HEK293T (cell line): ENCODE data around the gene AKAP7.

Experiments used
- CTCF ChIA-PET: fragments of 350-600 bp; formaldehyde crosslinking; extraction: SDS; loops from one replicate; lab custom pipeline; 2021; ENCODE audit warnings: antibody characterized with exemption, inconsistent platforms; lab: Yijun Ruan, JAX
- POLR2A ChIA-PET: fragments of 350-600 bp; formaldehyde crosslinking; extraction: SDS; loops from one replicate; lab custom pipeline; 2020; ENCODE audit warnings: antibody characterized with exemption, inconsistent platforms; lab: Yijun Ruan, JAX
- DNase-seq: peaks from one replicate; pipeline ENCODE4 v3.0.0; 2012; ENCODE audit warnings: mixed read lengths; ENCODE audit errors: extremely low spot score
- ARNT ChIP-seq: fragments of 450-650 bp; IDR thresholded peaks from 2 replicates; pipeline ENCODE4 v1.6.1; 2017; ENCODE audit warnings: mild to moderate bottlenecking
- BHLHE40 ChIP-seq: fragments of 450-650 bp; IDR thresholded peaks from 2 replicates; pipeline ENCODE4 v1.6.1; 2016; ENCODE audit warnings: mild to moderate bottlenecking, moderate library complexity, borderline replicate concordance
- CTBP1 ChIP-seq: fragments of 450-650 bp; IDR thresholded peaks from 2 replicates; pipeline ENCODE4 v1.6.1; 2016; ENCODE audit warnings: borderline replicate concordance
- ELF4 ChIP-seq: fragments of 450-650 bp; IDR thresholded peaks from 2 replicates; pipeline ENCODE4 v1.6.1; 2017; ENCODE audit warnings: antibody characterized with exemption
- FOXA1 ChIP-seq: fragments of 450-650 bp; IDR thresholded peaks from 2 replicates; pipeline ENCODE4 v1.6.1; 2016; ENCODE audit warnings: mild to moderate bottlenecking
- FOXK2 ChIP-seq: fragments of 450-650 bp; IDR thresholded peaks from 2 replicates; pipeline ENCODE4 v1.6.1; 2016; ENCODE audit warnings: mild to moderate bottlenecking
- FOXM1 ChIP-seq: fragments of 450-650 bp; IDR thresholded peaks from 2 replicates; pipeline ENCODE4 v1.6.1; 2017; ENCODE audit warnings: mild to moderate bottlenecking, borderline replicate concordance
- HDGF ChIP-seq: fragments of 450-650 bp; IDR thresholded peaks from 2 replicates; pipeline ENCODE4 v1.6.1; 2017; ENCODE audit warnings: antibody characterized with exemption, borderline replicate concordance
- L3MBTL2 ChIP-seq: fragments of 450-650 bp; conservative IDR thresholded peaks from 2 replicates; pipeline ENCODE4 v1.6.1; 2016; ENCODE audit warnings: mild to moderate bottlenecking
- LEF1 ChIP-seq: fragments of 450-650 bp; IDR thresholded peaks from 2 replicates; pipeline ENCODE4 v1.6.1; 2017; ENCODE audit warnings: mild to moderate bottlenecking, borderline replicate concordance
- NFRKB ChIP-seq: fragments of 450-650 bp; IDR thresholded peaks from 2 replicates; pipeline ENCODE4 v1.6.1; 2016; ENCODE audit warnings: mild to moderate bottlenecking, moderate library complexity
- SP1 ChIP-seq: fragments of 450-650 bp; IDR thresholded peaks from 2 replicates; pipeline ENCODE4 v1.6.1; 2017
- SUZ12 ChIP-seq: fragments of 450-650 bp; IDR thresholded peaks from 2 replicates; pipeline ENCODE4 v1.6.1; 2016; ENCODE audit warnings: mild to moderate bottlenecking
- TARDBP ChIP-seq: fragments of 450-650 bp; IDR thresholded peaks from 2 replicates; pipeline ENCODE4 v1.6.1; 2016
- ZNF384 ChIP-seq: fragments of 450-650 bp; IDR thresholded peaks from 2 replicates; pipeline ENCODE4 v1.6.1; 2016
- TF ChIP-seq, protein P1 (sequence below): fragments of 450-650 bp; IDR thresholded peaks from 2 replicates; pipeline ENCODE4 v1.6.1; 2016

Gene AKAP7

GRCh38 chr6:131305037-131305850 lies 170.0 kb downstream of the AKAP7 start:
- POLR2A ChIA-PET = no interaction called here
- no peak for DNase-seq
- no peak for TF ChIP-seq LEF1
- TF ChIP-seq FOXA1 = no peak
- TF ChIP-seq BHLHE40 = no peak
- TF ChIP-seq CTBP1 = no peak
- TF ChIP-seq, protein P1, sequence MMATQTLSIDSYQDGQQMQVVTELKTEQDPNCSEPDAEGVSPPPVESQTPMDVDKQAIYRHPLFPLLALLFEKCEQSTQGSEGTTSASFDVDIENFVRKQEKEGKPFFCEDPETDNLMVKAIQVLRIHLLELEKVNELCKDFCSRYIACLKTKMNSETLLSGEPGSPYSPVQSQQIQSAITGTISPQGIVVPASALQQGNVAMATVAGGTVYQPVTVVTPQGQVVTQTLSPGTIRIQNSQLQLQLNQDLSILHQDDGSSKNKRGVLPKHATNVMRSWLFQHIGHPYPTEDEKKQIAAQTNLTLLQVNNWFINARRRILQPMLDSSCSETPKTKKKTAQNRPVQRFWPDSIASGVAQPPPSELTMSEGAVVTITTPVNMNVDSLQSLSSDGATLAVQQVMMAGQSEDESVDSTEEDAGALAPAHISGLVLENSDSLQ = no peak
- no peak for TF ChIP-seq ARNT
- no peak for TF ChIP-seq L3MBTL2
- no peak for TF ChIP-seq SP1
- TF ChIP-seq FOXM1 = no peak
- TF ChIP-seq FOXK2 = no peak
- TF ChIP-seq ELF4 = no peak
- no peak for TF ChIP-seq NFRKB
- no peak for TF ChIP-seq TARDBP

GRCh38 chr6:131309437-131309836 lies 174.2 kb downstream of the AKAP7 start:
- no peak for DNase-seq
- TF ChIP-seq FOXM1 (no peak), ARNT (no peak), HDGF (no peak), SP1 (no peak), ZNF384 (no peak), BHLHE40 (no peak), FOXK2 (no peak), CTBP1 (no peak), FOXA1 (no peak), ELF4 (no peak), TARDBP (no peak), NFRKB (no peak), L3MBTL2 (no peak), LEF1 (no peak), SUZ12 (no peak)
- TF ChIP-seq, protein P1 = no peak
- ChIA-PET CTCF (no interaction called here), POLR2A (no interaction called here)

More at GRCh38 chr6:131305037-131305850, 170.0 kb downstream of the AKAP7 start:
- CTCF ChIA-PET = no interaction called here

GRCh38 chr6:131314838-131315237 lies 179.6 kb downstream of the AKAP7 start:
- no peak for DNase-seq
- ChIA-PET POLR2A (no interaction called here), CTCF (no interaction called here)
- TF ChIP-seq NFRKB (no peak), LEF1 (no peak), CTBP1 (no peak), HDGF (no peak), SP1 (no peak), SUZ12 (no peak), ARNT (no peak), L3MBTL2 (no peak), FOXA1 (no peak), ZNF384 (no peak), FOXK2 (no peak), TARDBP (no peak), FOXM1 (no peak)
- TF ChIP-seq, protein P1 = no peak

- TF ChIP-seq HDGF = no peak
- DNase-seq = no peak
- POLR2A ChIA-PET = no interaction called here
- CTCF ChIA-PET = no interaction called here
Measured at GRCh38 chr6:131316654-131317053, 181.4 kb downstream of the AKAP7 start.

- no peak for DNase-seq
- CTCF ChIA-PET = no interaction called here
- TF ChIP-seq SP1 = no peak
- no peak for TF ChIP-seq ARNT
- TF ChIP-seq CTBP1 = no peak
- no peak for TF ChIP-seq ZNF384
- TF ChIP-seq, protein P1 = no peak
- no peak for TF ChIP-seq TARDBP
- no peak for TF ChIP-seq NFRKB
- TF ChIP-seq FOXK2 = no peak
- TF ChIP-seq SUZ12 = no peak
- TF ChIP-seq ELF4 = no peak
- no peak for TF ChIP-seq BHLHE40
- TF ChIP-seq FOXA1 = no peak
- no peak for TF ChIP-seq HDGF
- no peak for TF ChIP-seq LEF1
- POLR2A ChIA-PET = no interaction called here
Measured at GRCh38 chr6:131317516-131317915, 182.2 kb downstream of the AKAP7 start.
